Measurements from ENCODE around the gene KRTAP4-16.
"Not testable (repeated sequence)": the region's sequence is repeated elsewhere in the genome, so short reads cannot be mapped to it uniquely, and the experiment has no call there.

KRTAP4-16 gene

DNA sequence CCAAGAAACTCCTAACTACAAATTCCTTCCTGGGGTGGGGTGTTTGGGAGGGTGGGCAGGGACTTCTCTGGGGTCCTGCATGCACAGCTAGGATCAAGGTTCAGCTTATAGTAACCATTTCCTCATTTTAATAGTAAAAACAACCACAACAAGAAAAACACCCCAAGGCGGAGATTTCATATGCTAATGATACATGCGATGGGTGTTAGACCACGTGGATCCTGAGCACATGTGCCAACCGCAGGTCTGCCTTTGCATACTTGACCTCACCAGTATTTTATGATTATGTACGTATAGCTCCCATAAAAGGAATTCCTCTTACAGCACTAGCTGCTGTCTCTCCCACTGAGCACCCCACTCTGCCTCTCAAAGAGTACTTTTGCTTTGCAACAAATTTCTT is 14.3 kb upstream of the KRTAP4-16 start:
- Histone ChIP-seq H3K27ac (ENCODE audit: low read length) (no peak overlapping the region), H3K4me3 (ENCODE audit: low read depth in 1 of 2, low read length in 2 of 2) (no peak overlapping the region), H3K4me1 (ENCODE audit: control insufficient read depth in 1 of 2, insufficient read depth in 2 of 2, low read length in 2 of 2) (no peaks in the 10 kb centered on the region)

DNA sequence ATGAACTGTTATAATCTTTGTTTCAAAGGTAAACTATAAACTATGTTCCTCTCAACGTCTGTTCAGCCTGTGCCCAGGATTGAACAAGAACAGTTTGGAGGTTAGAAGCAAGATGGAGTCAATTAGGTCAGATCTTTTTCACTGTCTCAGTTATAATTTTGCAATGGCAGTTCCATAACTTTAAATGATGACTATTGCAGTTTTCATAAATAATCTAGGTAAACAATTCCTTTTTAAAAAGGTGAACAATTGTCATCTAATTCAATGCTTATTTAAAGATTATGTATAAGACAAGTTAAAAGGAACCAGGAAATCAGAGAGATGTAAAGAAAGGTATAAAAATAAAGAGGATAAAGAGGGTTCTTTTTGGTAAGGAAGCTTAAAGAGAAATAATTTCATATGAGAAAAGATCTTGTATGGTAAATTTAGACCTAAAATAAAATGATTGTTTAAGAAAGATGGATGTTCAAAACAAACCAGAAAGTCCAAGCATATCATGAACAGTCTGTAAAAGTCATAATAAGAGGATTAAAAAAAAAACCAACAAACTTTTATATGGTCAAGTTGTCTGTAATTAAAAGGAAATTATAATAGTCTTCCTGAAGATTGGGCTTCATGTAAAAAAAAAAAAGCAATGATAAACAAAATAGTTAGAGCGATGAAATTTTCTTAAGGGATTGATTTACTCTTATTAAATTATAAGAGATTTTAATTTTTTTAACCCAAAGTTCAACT is 9.3 kb upstream of the KRTAP4-16 start:
- Histone ChIP-seq H3K27ac (ENCODE audit: low read length) (no peak overlapping the region), H3K9me3 (ENCODE audit: control insufficient read depth in 1 of 2, low read length in 2 of 2) (no peaks in the 10 kb centered on the region), H3K4me1 (ENCODE audit: control insufficient read depth in 1 of 2, insufficient read depth in 2 of 2, low read length in 2 of 2) (no peaks in the 10 kb centered on the region), H3K36me3 (ENCODE audit: control insufficient read depth in 1 of 2, insufficient read depth in 2 of 2, low read length in 2 of 2) (no peaks in the 10 kb centered on the region), H3K4me3 (ENCODE audit: low read depth in 1 of 2, low read length in 2 of 2) (no peak overlapping the region), H3K27me3 (ENCODE audit: low read depth, low read length) (no peaks in the 10 kb centered on the region)

More for the DNA sequence above, 14.3 kb upstream of the KRTAP4-16 start:
- H3K36me3 ChIP-seq (ENCODE audit: control insufficient read depth in 1 of 2, insufficient read depth in 2 of 2, low read length in 2 of 2) = no peaks in the 10 kb centered on the region
- no peaks in the 10 kb centered on the region for H3K27me3 ChIP-seq (ENCODE audit: low read depth, low read length)
- no peaks in the 10 kb centered on the region for H3K9me3 ChIP-seq (ENCODE audit: control insufficient read depth in 1 of 2, low read length in 2 of 2)

DNA sequence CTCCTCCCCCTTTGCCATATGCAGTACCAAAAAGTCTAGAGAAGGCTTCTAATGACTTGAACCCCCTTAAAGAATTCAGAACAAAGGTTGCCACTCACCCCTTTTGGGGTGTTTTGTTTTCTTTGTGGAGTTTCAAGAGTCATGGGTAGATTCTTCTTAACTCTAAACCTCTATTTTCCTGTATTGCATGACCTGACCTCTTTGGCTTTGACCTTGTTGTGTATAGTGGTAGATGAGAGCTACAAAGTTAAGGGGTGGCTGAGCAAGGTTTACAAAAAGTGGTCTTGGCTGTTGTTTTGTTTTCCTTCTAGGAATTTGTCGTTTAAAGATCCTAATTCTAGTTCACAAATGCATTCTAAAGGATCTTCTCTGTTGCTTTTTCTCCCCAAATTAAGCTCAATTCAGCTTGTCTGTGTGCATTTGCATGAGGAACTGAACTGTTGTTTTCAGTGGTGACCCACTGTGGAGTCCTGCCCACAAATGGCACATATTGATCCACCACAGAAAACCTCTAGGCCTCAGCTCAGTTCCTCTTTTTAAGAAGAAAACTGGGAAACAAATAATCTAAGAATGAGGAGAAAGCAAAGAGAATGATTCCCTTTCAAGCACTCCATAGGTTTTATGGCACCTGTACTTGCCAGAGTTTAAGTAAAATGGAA is 6.8 kb upstream of the KRTAP4-16 start:
- H3K36me3 ChIP-seq (ENCODE audit: control insufficient read depth in 1 of 2, insufficient read depth in 2 of 2, low read length in 2 of 2); H3K4me1 ChIP-seq (ENCODE audit: control insufficient read depth in 1 of 2, insufficient read depth in 2 of 2, low read length in 2 of 2); H3K27ac ChIP-seq (ENCODE audit: low read length); H3K9me3 ChIP-seq (ENCODE audit: control insufficient read depth in 1 of 2, low read length in 2 of 2); H3K4me3 ChIP-seq (ENCODE audit: low read depth in 1 of 2, low read length in 2 of 2); H3K27me3 ChIP-seq (ENCODE audit: low read depth, low read length): not testable (repeated sequence)

DNA sequence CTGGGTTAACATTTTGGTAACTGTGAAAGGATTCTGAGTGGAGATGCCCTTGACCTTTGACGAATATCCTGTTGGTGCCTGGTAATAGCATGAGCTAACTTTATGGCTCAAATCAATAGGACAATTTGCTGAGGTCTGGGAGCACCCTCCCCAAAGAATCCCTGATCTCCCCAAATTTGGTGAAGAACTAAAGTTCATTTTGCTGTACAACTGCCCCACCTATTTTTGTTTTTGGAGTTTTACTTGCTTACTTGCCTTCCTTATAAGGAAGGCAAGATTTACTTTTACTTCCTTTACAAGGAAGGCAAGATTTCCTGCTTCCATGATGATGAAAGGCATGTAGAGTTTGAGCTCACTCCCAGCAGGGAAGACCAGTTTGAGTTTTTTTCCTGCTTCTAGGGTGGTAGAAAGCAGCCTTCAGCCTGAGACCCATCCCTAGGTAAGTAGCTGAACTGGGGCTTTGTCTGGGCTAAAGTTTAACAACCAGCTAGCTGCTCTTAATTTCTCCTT is 6.0 kb upstream of the KRTAP4-16 start:
- no peaks in the 10 kb centered on the region for H3K27me3 ChIP-seq (ENCODE audit: low read depth, low read length)

DNA sequence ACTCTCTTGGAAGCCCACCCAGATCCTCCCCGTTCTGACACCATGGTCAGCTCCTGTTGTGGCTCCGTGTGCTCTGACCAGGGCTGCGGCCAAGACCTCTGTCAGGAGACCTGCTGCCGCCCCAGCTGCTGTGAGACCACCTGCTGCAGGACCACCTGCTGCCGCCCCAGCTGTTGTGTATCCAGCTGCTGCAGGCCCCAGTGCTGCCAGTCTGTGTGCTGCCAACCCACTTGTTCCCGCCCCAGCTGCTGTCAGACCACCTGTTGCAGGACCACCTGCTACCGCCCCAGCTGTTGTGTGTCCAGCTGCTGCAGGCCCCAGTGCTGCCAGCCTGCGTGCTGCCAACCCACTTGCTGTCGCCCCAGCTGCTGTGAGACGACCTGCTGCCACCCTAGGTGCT is 3.3 kb upstream of the KRTAP4-16 start, which contains the start of gene KRTAP4-9:
TSS of gene KRTAP4-9 (plus strand) at position 43 of the 400 bp plus-strand sequence. CDS start at position 43, 0 bp downstream.
- not testable (repeated sequence) for H3K4me3 ChIP-seq (ENCODE audit: low read depth in 1 of 2, low read length in 2 of 2); H3K4me1 ChIP-seq (ENCODE audit: control insufficient read depth in 1 of 2, insufficient read depth in 2 of 2, low read length in 2 of 2); H3K27me3 ChIP-seq (ENCODE audit: low read depth, low read length)

More for the DNA sequence above, 6.0 kb upstream of the KRTAP4-16 start:
- Histone ChIP-seq H3K4me1 (ENCODE audit: control insufficient read depth in 1 of 2, insufficient read depth in 2 of 2, low read length in 2 of 2) (no peaks in the 10 kb centered on the region), H3K4me3 (ENCODE audit: low read depth in 1 of 2, low read length in 2 of 2) (no peak overlapping the region), H3K27ac (ENCODE audit: low read length) (no peak overlapping the region), H3K36me3 (ENCODE audit: control insufficient read depth in 1 of 2, insufficient read depth in 2 of 2, low read length in 2 of 2) (no peaks in the 10 kb centered on the region), H3K9me3 (ENCODE audit: control insufficient read depth in 1 of 2, low read length in 2 of 2) (no peaks in the 10 kb centered on the region)

DNA sequence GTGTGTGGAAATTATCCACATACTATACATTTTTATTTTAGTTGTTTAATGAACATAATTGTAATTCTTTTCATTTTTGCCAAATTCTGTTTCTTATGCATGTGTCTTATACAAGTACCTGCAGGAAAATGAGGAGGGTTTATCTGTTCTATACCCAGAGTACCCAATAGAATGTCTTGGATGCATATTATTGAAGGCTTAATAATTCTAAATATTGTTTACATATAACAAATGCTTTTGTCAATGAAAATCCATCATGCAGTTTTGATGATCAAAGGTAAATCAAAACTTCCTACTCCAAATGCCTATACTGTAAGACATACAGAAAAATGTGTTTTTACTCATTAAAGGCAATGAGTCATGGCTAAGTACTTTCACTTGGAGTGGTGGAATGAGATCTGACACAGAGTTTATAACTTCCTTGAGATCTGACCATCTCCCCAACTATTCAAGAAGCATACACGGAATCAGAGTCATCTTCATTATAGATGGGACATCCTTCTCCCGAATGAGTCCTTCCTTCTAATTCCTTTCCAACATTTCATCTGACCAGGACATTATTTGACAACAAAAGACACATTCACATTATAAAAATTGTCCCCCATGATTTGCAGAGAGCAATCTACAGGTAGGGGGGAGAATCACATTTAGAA is 2.5 kb upstream of the KRTAP4-16 start:
- H3K4me1 ChIP-seq (ENCODE audit: control insufficient read depth in 1 of 2, insufficient read depth in 2 of 2, low read length in 2 of 2); H3K36me3 ChIP-seq (ENCODE audit: control insufficient read depth in 1 of 2, insufficient read depth in 2 of 2, low read length in 2 of 2); H3K9me3 ChIP-seq (ENCODE audit: control insufficient read depth in 1 of 2, low read length in 2 of 2); H3K4me3 ChIP-seq (ENCODE audit: low read depth in 1 of 2, low read length in 2 of 2); H3K27me3 ChIP-seq (ENCODE audit: low read depth, low read length); H3K27ac ChIP-seq (ENCODE audit: low read length): not testable (repeated sequence)

More for the DNA sequence above, 3.3 kb upstream of the KRTAP4-16 start, which contains the start of gene KRTAP4-9:
- not testable (repeated sequence) for H3K9me3 ChIP-seq (ENCODE audit: control insufficient read depth in 1 of 2, low read length in 2 of 2); H3K36me3 ChIP-seq (ENCODE audit: control insufficient read depth in 1 of 2, insufficient read depth in 2 of 2, low read length in 2 of 2); H3K27ac ChIP-seq (ENCODE audit: low read length)

DNA sequence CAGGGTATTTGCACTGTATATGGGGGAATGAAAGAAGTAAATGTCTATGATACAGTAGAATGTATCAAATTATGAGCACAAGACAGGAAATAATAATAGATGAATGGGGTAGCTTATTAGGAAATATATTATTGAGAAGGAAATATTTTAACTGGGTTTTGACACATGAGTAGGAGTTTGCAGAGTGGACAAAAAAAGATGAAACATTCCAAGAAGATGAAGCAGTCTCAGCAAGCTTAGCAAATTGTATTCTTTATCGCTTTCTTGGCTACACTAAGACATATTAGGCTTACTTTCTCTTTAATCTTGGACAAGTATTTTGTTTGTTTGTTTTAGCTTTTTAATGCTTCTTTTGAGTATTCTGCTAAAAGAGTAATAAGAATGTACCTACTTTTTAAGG is 1.9 kb upstream of the KRTAP4-16 start:
- H3K4me1 ChIP-seq (ENCODE audit: control insufficient read depth in 1 of 2, insufficient read depth in 2 of 2, low read length in 2 of 2) = no peaks in the 10 kb centered on the region

DNA sequence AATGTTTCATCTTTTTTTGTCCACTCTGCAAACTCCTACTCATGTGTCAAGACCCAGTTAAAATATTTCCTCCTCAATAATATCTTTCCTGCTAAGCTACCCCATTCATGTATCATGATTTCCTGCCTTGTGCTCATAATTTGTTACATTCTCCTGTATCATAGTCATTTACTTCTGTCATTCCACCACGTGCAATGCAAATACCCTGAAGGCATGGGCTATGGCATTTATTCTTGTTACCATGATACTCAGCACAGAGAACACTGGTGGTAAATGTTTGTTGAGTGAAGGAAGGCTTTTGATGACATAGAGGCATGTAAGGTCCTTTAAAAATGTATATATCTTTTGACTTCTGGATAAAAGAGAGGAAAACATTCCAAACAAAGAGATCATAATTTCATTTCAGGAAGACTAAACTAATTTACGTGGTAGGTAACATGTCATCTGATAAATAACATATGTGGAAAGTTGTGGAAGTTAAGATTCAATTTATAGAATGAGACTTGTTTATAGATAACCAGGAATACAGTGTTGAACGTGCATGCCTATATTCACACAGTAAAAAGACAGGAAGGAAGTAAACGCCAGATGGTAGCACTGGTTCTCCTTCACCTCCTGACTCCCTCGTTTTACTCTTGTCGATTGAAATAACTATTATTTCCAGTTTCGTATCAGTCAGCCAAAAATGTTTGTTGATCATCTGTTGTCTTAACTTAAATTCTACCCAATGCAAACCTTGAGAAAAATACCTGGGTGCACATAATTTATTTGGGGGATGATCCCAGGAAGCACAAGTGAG is 2.1 kb downstream of the KRTAP4-16 start:
- not testable (repeated sequence) for H3K4me3 ChIP-seq (ENCODE audit: low read depth in 1 of 2, low read length in 2 of 2); H3K36me3 ChIP-seq (ENCODE audit: control insufficient read depth in 1 of 2, insufficient read depth in 2 of 2, low read length in 2 of 2); H3K27me3 ChIP-seq (ENCODE audit: low read depth, low read length); H3K4me1 ChIP-seq (ENCODE audit: control insufficient read depth in 1 of 2, insufficient read depth in 2 of 2, low read length in 2 of 2); H3K9me3 ChIP-seq (ENCODE audit: control insufficient read depth in 1 of 2, low read length in 2 of 2); H3K27ac ChIP-seq (ENCODE audit: low read length)

More for the DNA sequence above, 1.9 kb upstream of the KRTAP4-16 start:
- H3K4me3 ChIP-seq (ENCODE audit: low read depth in 1 of 2, low read length in 2 of 2) = no peak overlapping the region
- no peaks in the 10 kb centered on the region for H3K9me3 ChIP-seq (ENCODE audit: control insufficient read depth in 1 of 2, low read length in 2 of 2)
- no peaks in the 10 kb centered on the region for H3K27me3 ChIP-seq (ENCODE audit: low read depth, low read length)
- no peaks in the 10 kb centered on the region for H3K36me3 ChIP-seq (ENCODE audit: control insufficient read depth in 1 of 2, insufficient read depth in 2 of 2, low read length in 2 of 2)
- H3K27ac ChIP-seq (ENCODE audit: low read length) = no peak overlapping the region

DNA sequence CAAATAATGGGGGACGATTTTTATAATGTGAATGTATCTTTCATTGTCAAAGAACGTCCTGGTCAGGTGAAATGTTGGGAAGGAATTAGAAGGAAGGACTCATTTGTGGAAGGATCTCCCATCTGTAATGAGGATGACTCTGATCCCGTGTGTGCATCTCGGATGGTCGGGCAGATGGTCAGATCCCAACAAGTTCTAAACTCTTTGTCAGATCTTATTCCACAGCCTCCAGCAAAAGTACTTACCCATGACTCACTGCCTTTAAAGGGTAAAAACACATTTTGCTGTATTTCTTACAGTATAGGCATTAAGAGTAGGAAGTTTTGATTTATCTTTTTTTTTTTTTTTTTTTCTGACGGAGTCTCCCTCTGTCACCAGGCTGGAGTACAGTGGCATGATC is 3.5 kb downstream of the KRTAP4-16 start:
- H3K36me3 ChIP-seq (ENCODE audit: control insufficient read depth in 1 of 2, insufficient read depth in 2 of 2, low read length in 2 of 2) = no peaks in the 10 kb centered on the region
- no peaks in the 10 kb centered on the region for H3K27me3 ChIP-seq (ENCODE audit: low read depth, low read length)
- H3K4me3 ChIP-seq (ENCODE audit: low read depth in 1 of 2, low read length in 2 of 2) = no peak overlapping the region

DNA sequence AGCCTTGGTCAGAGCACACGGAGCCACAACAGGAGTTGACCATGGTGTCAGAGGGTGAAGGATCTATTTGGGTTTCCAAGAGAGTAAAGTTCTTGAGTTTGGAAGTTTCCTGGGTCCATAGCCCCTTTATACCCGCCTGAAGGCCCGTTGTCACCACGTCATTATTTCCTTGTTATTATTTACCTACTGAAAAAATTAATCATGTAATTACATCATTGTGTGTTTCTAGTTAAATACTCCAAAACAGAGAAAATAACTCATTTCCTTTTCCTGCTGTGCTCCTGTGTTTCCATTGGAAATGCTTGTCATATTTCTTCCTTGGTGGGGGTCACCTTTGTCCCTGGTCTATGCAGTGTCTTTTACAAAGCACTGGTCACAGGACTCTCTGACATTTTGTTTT is 4.0 kb downstream of the KRTAP4-16 start, which contains the start of gene KRTAP4-8:
TSS of gene KRTAP4-8 (minus strand) at position 101 of the 400 bp plus-strand sequence. CDS start at position 43, 58 bp downstream.
- Histone ChIP-seq H3K9me3 (ENCODE audit: control insufficient read depth in 1 of 2, low read length in 2 of 2) (no peaks in the 10 kb centered on the region), H3K4me3 (ENCODE audit: low read depth in 1 of 2, low read length in 2 of 2) (no peak within 1 kb of the TSS), H3K27me3 (ENCODE audit: low read depth, low read length) (no peaks in the 10 kb centered on the region), H3K36me3 (ENCODE audit: control insufficient read depth in 1 of 2, insufficient read depth in 2 of 2, low read length in 2 of 2) (no peaks in the 10 kb centered on the region), H3K4me1 (ENCODE audit: control insufficient read depth in 1 of 2, insufficient read depth in 2 of 2, low read length in 2 of 2) (no peaks in the 10 kb centered on the region), H3K27ac (ENCODE audit: low read length) (no peak within 1 kb of the TSS)

More for the DNA sequence above, 3.5 kb downstream of the KRTAP4-16 start:
- Histone ChIP-seq H3K27ac (ENCODE audit: low read length) (no peak overlapping the region), H3K4me1 (ENCODE audit: control insufficient read depth in 1 of 2, insufficient read depth in 2 of 2, low read length in 2 of 2) (no peaks in the 10 kb centered on the region), H3K9me3 (ENCODE audit: control insufficient read depth in 1 of 2, low read length in 2 of 2) (no peaks in the 10 kb centered on the region)
